ENCODE measurements around the gene JPT2.

JPT2 gene

GRCh38 chr16:1677942-1678499 lies at the start of gene JPT2:
Gene JPT2 (plus strand): TSS chr16:1678279. CDS start chr16:1678313, 34 bp downstream.
- DNase-seq = peak; percentile 26 to 94 (median 84)

- no peak for DNase-seq
Observed at GRCh38 chr16:1630450-1631213, 47.4 kb upstream of the JPT2 start.

- no peak for DNase-seq
Observed at GRCh38 chr16:1631230-1631629, 46.8 kb upstream of the JPT2 start.

- DNase-seq = no peak
Observed at GRCh38 chr16:1631931-1632637, 46.0 kb upstream of the JPT2 start.

GRCh38 chr16:1632638-1632970 lies 45.5 kb upstream of the JPT2 start:
- DNase-seq = no peak

- no peak for DNase-seq
Observed at GRCh38 chr16:1633310-1633709, 44.8 kb upstream of the JPT2 start.

GRCh38 chr16:1634541-1634940 lies 43.5 kb upstream of the JPT2 start:
- no peak for DNase-seq

- no peak for DNase-seq
Observed at GRCh38 chr16:1635070-1635469, 43.0 kb upstream of the JPT2 start.

GRCh38 chr16:1637526-1637925 lies 40.6 kb upstream of the JPT2 start:
- DNase-seq = no peak

- DNase-seq = no peak
Observed at GRCh38 chr16:1638757-1639156, 39.3 kb upstream of the JPT2 start.

GRCh38 chr16:1639282-1639681 lies 38.8 kb upstream of the JPT2 start:
- DNase-seq = no peak

GRCh38 chr16:1639860-1640259 lies 38.2 kb upstream of the JPT2 start:
- no peak for DNase-seq

- no peak for DNase-seq
Observed at GRCh38 chr16:1640261-1640941, 37.7 kb upstream of the JPT2 start.

- no peak for DNase-seq
Observed at GRCh38 chr16:1641261-1641660, 36.8 kb upstream of the JPT2 start.

- peak in 45 of 51 donors; percentile 4 to 87 (median 50) for DNase-seq
Observed at GRCh38 chr16:1642148-1642547, 35.9 kb upstream of the JPT2 start.

- no peak for DNase-seq
Observed at GRCh38 chr16:1642753-1643152, 35.3 kb upstream of the JPT2 start.

- DNase-seq = peak in 1 of 51 donors; percentile 53
Observed at GRCh38 chr16:1643521-1643920, 34.6 kb upstream of the JPT2 start.

- peak in 2 of 51 donors; percentile 19 to 44 for DNase-seq
Observed at GRCh38 chr16:1645914-1646525, 32.1 kb upstream of the JPT2 start.

GRCh38 chr16:1647856-1648255 lies 30.2 kb upstream of the JPT2 start:
- DNase-seq = no peak

- DNase-seq = peak in 2 of 51 donors; percentile 10 to 38
Observed at GRCh38 chr16:1650131-1650530, 27.9 kb upstream of the JPT2 start.

GRCh38 chr16:1651094-1651973 lies 26.7 kb upstream of the JPT2 start:
- DNase-seq = no peak

All from hypothalamus (tissue), 51 donors.